B cell (primary cell): ENCODE data around the gene B4GALT5. TPM values are rescaled to one million over a fixed set of nuclear protein-coding genes. Genes with fewer than 3 reads are reported as not detected.

ENCODE experiments used
- ATAC-seq: fragments of 200-7000 bp; cut with Tn5 transposase; one replicate; pipeline ENCODE4 v1.10.0; 2021; ENCODE audit warnings: low read depth, mild to moderate bottlenecking, moderate number of reproducible peaks, moderate library complexity
- CTCF ChIA-PET: fragments of 350-600 bp; sonication (Branson Sonifier 250); formaldehyde crosslinking; loops from one replicate; lab custom pipeline; 2021; ENCODE audit warnings: antibody characterized with exemption, inconsistent platforms; lab: Charles Lee
- POLR2A ChIA-PET: fragments of 350-600 bp; sonication (Branson Sonifier 250); formaldehyde crosslinking; loops from one replicate; lab custom pipeline; 2021; ENCODE audit warnings: antibody characterized with exemption; lab: Charles Lee
- DNase-seq: peaks from one replicate; pipeline ENCODE4 v3.0.0; 2013
- H2AFZ ChIP-seq: 2 replicates; pipeline ENCODE4 v1.6.1; 2012; ENCODE audit warnings: mild to moderate bottlenecking, low read depth, low read length; ENCODE audit not compliant: insufficient read depth, poor library complexity, severe bottlenecking
- H3K27ac ChIP-seq, 2 donors: 1 replicate in 1 of 2; 2 replicates in 1 of 2; pipeline ENCODE4 v1.5.1; 2012 to 2013; ENCODE audit warnings: low read length in 2 of 2, mild to moderate bottlenecking in 2 of 2, moderate library complexity in 1 of 2
- H3K27me3 ChIP-seq, 4 experiments: fragments of 200-600 bp in 1 of 4; sonication (generic) in 1 of 4; replicated peaks in 1 of 4; 1 replicate in 2 of 4; 2 replicates in 2 of 4; pipeline versions ENCODE4 v1.6.1 to v1.7.0; 2013 to 2016; ENCODE audit warnings: low read length in 3 of 4, mild to moderate bottlenecking in 2 of 4, mixed read lengths in 1 of 4, moderate library complexity in 1 of 4; ENCODE audit not compliant: insufficient read depth in 4 of 4, control insufficient read depth in 3 of 4; ENCODE audit errors: control extremely low read depth in 1 of 4
- H3K36me3 ChIP-seq, 2 experiments: replicated peaks in 1 of 2; 1 replicate in 1 of 2; 2 replicates in 1 of 2; pipeline versions ENCODE4 v1.6.1 to v1.7.1; 2013; ENCODE audit warnings: low read length in 1 of 2; ENCODE audit not compliant: insufficient read depth in 2 of 2, control insufficient read depth in 1 of 2; ENCODE audit errors: control extremely low read depth in 1 of 2, extremely low read depth in 1 of 2
- H3K4me1 ChIP-seq, 2 donors: fragments of 200-600 bp in 1 of 2; sonication (generic) in 1 of 2; 1 replicate in 1 of 2; 2 replicates in 1 of 2; pipeline versions ENCODE4 v1.5.1 to v1.6.1; 2013 to 2017; ENCODE audit warnings: low read length in 2 of 2; ENCODE audit not compliant: control insufficient read depth in 2 of 2, insufficient read depth in 2 of 2
- H3K4me2 ChIP-seq: replicated peaks from 2 replicates; pipeline ENCODE3; 2012; ENCODE audit warnings: mild to moderate bottlenecking, low read depth, low read length; ENCODE audit not compliant: poor library complexity, severe bottlenecking
- H3K4me3 ChIP-seq, 5 experiments: fragments of 200-600 bp in 1 of 5; sonication (generic) in 1 of 5; 1 replicate in 3 of 5; 2 replicates in 2 of 5; pipeline versions ENCODE4 v1.5.1 to v1.7.0; 2011 to 2016; ENCODE audit warnings: low read length in 4 of 5, mild to moderate bottlenecking in 4 of 5, low read depth in 2 of 5, control low read depth in 1 of 5, moderate library complexity in 1 of 5; ENCODE audit not compliant: insufficient read depth in 1 of 5; ENCODE audit errors: control extremely low read depth in 1 of 5, extremely low read depth in 1 of 5
- H3K79me2 ChIP-seq: fragments of 200-600 bp; sonication (generic); one replicate; pipeline ENCODE4 v1.6.0; 2016; ENCODE audit warnings: low read length; ENCODE audit not compliant: control insufficient read depth, insufficient read depth
- H3K9ac ChIP-seq: fragments of 200-600 bp; sonication (generic); 2 replicates; pipeline ENCODE4 v1.6.1; 2017; ENCODE audit warnings: mild to moderate bottlenecking, low read length, moderate library complexity
- H3K9me3 ChIP-seq, 3 donors: one replicate each; pipeline versions ENCODE4 v1.6.1 to v1.7.1; 2013; ENCODE audit warnings: low read length in 2 of 3; ENCODE audit not compliant: control insufficient read depth in 2 of 3, insufficient read depth in 1 of 3; ENCODE audit errors: control extremely low read depth in 1 of 3
- H4K20me1 ChIP-seq: 2 replicates; pipeline ENCODE4 v1.6.0; 2012; ENCODE audit warnings: mild to moderate bottlenecking, low read length; ENCODE audit not compliant: insufficient read depth, control insufficient read depth, poor library complexity, severe bottlenecking
- H3K27ac Mint-ChIP-seq: one replicate; pipeline ENCODE4 v1.8.0; 2021; ENCODE audit warnings: mixed read lengths
- H3K27me3 Mint-ChIP-seq: one replicate; pipeline ENCODE4 v1.8.0; 2021; ENCODE audit warnings: mixed read lengths
- H3K4me1 Mint-ChIP-seq: one replicate; pipeline ENCODE4 v1.8.0; 2021; ENCODE audit warnings: mixed read lengths
- H3K4me3 Mint-ChIP-seq: one replicate; pipeline ENCODE4 v1.8.0; 2021; ENCODE audit warnings: mixed read lengths
- H3K9me3 Mint-ChIP-seq: one replicate; pipeline ENCODE4 v1.8.0; 2022; ENCODE audit warnings: mixed read lengths; ENCODE audit not compliant: insufficient read depth
- CTCF ChIP-seq: fragments of 200-600 bp; IDR thresholded peaks from one replicate; pipeline ENCODE4 v1.8.0; 2022; ENCODE audit warnings: antibody characterized with exemption, mild to moderate bottlenecking
- EZH2 ChIP-seq: IDR thresholded peaks from 2 replicates; pipeline ENCODE4 v1.6.1; 2012; ENCODE audit warnings: borderline replicate concordance, low read depth, mild to moderate bottlenecking, moderate library complexity, low read length; ENCODE audit not compliant: insufficient read depth, poor library complexity, severe bottlenecking
- WGBS: methylation state at CpG from one replicate; pipeline ENCODE4 v1.1.5; 2013; ENCODE audit warnings: missing lambda C conversion rate; ENCODE audit not compliant: insufficient coverage; 5-methylcytosine and 5-hydroxymethylcytosine counted together
- intact Hi-C: fragments of 100-400 bp; cut with micrococcal nuclease; formaldehyde crosslinking; loops from one replicate; pipeline ENCODE4 v1.10.0; 2022
- polyA plus RNA-seq: library from polyadenylated mRNA; depleted of rRNA; stranded (reverse); fragments of >200 nt; gene quantifications from 2 replicates; pipeline ENCODE4 v1.2.3, GENCODE V29; 2012
- total RNA-seq, 2 donors: library from RNA; stranded (reverse); fragments of 120-200 nt in 1 of 2; gene quantifications; 1 replicate in 1 of 2; 2 replicates in 1 of 2; pipeline versions ENCODE4 v1.2.3 to v1.2.4, GENCODE V29; 2013 to 2022

The B4GALT5 gene
- total and polyA plus RNA-seq, 2 donors (not counting 1 experiment from before 2014, with no cell fraction given), result 3.4 to 7.3 TPM

GRCh38 chr20:49693435-49694171 is 20.1 kb downstream of the B4GALT5 start:
- ATAC-seq (no peak), DNase-seq (no peak)
- H2AFZ ChIP-seq, result no peak overlapping the region
- no peak overlapping the region for H3K27ac Mint-ChIP-seq
- H3K36me3 ChIP-seq, result no peaks in the 10 kb centered on the region
- peaks cover 33% of the 10 kb centered on the region for H3K4me1 Mint-ChIP-seq
- peaks cover 13% of the 10 kb centered on the region for H4K20me1 ChIP-seq
- no peaks in the 10 kb centered on the region for H3K27me3 ChIP-seq
- ChIA-PET POLR2A (no interaction called here), CTCF (interaction anchor here (0.5 to 2.1 kb wide), 2 partner anchors 82 to 152 kb away, joined by 3 to 12 read pairs; no protein-coding TSS in a partner anchor)
- H3K9ac ChIP-seq, result no peak overlapping the region
- no peaks in the 10 kb centered on the region for H3K9me3 ChIP-seq
- intact Hi-C loops, result no loop called here
- peaks cover 89% of the 10 kb centered on the region for H3K79me2 ChIP-seq
- no peak for TF ChIP-seq CTCF
- no peak for TF ChIP-seq EZH2
- no peaks in the 10 kb centered on the region for H3K9me3 Mint-ChIP-seq
- no peaks in the 10 kb centered on the region for H3K27me3 Mint-ChIP-seq
- H3K4me3 ChIP-seq, result no peak overlapping the region
- no peak overlapping the region for H3K27ac ChIP-seq
- no peak overlapping the region for H3K4me2 ChIP-seq
- peaks cover 3 to 11% of the 10 kb centered on the region in 2 donors for H3K4me1 ChIP-seq
- no peak overlapping the region for H3K4me3 Mint-ChIP-seq
- WGBS, result 100% methylated on average over 1 of the region's 5 CpGs

- Mint-ChIP-seq H3K9me3 (no peaks in the 10 kb centered on the region), H3K27ac (no peak overlapping the region), H3K4me3 (no peak overlapping the region), H3K27me3 (no peaks in the 10 kb centered on the region), H3K4me1 (peaks cover 32% of the 10 kb centered on the region)
- intact Hi-C loops, result no loop called here
- peaks cover 89% of the 10 kb centered on the region for H3K79me2 ChIP-seq
- peaks cover 0 to 9% of the 10 kb centered on the region in 2 donors for H3K4me1 ChIP-seq
- H3K36me3 ChIP-seq, result no peaks in the 10 kb centered on the region
- ATAC-seq (no peak), DNase-seq (no peak)
- H3K9me3 ChIP-seq, result no peaks in the 10 kb centered on the region
- H3K4me3 ChIP-seq, result no peak overlapping the region
- ChIA-PET POLR2A (no interaction called here), CTCF (interaction anchor here (0.8 to 2.1 kb wide), 2 partner anchors 21 to 153 kb away, joined by 3 to 12 read pairs; partner anchors contain the start of gene B4GALT5)
- peaks cover 13% of the 10 kb centered on the region for H4K20me1 ChIP-seq
- H3K27ac ChIP-seq, result no peak overlapping the region
- H3K4me2 ChIP-seq, result no peak overlapping the region
- no peak overlapping the region for H2AFZ ChIP-seq
- no peak overlapping the region for H3K9ac ChIP-seq
- WGBS, result 40% methylated on average over 1 of the region's 3 CpGs
- TF ChIP-seq CTCF (no peak), EZH2 (no peak)
- H3K27me3 ChIP-seq, result no peaks in the 10 kb centered on the region
Measured at GRCh38 chr20:49692941-49693340, 20.7 kb downstream of the B4GALT5 start.
